ENCODE data around the gene MAGOH. TPM values are rescaled to one million over a fixed set of nuclear protein-coding genes. Genes with fewer than 3 reads are reported as not detected.

Gene MAGOH
- total and polyA plus RNA-seq, 2 of the 13 experiments (the other 11 are each of a cell fraction or from before 2014, with no cell fraction given), result 24.1 to 87.0 TPM

DNA sequence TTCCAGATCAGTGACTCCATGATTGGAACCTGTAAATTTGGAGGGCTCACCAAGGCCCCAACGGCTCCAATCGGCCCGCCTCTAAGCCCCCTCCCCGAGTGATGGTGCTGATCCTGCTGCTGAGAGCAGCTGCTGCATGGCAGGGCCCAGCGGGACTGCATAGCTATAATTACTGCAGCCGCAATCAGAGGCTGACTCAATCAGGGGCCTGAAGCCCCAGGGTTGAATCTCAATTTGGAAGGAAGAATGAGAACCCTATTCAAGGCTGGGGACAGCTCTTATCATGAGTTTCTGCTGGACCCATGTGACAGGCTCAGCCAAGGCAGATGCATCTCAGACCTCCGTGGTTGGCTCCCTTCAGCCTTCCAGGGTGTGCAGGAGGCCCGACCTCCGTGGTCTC lies 42.8 kb upstream of the MAGOH start:
- Histone ChIP-seq H3K4me2 (ENCODE audit: low read depth, low read length) (no peak overlapping the region), H3K4me3 (replicated peaks in 1 of 3; ENCODE audit: insufficient read depth in 1 of 3, low read depth in 2 of 3, low read length in 3 of 3) (no peak overlapping the region), H3K27ac (ENCODE audit: extremely low read length, insufficient read depth, low read length) (no peak overlapping the region), H3K27me3 (ENCODE audit: control insufficient read depth in 1 of 2, insufficient read depth in 2 of 2, low read length in 2 of 2) (no peaks in the 10 kb centered on the region), H2AFZ (ENCODE audit: low read length) (no peak overlapping the region), H3K4me1 (ENCODE audit: insufficient read depth, low read length) (no peaks in the 10 kb centered on the region), H3K36me3 (replicated peaks in 1 of 2; ENCODE audit: control insufficient read depth in 1 of 2, insufficient read depth in 2 of 2, low read length in 2 of 2) (peaks cover 5 to 40% of the 10 kb centered on the region in 2 experiments), H3K9me3 (ENCODE audit: low read length) (no peaks in the 10 kb centered on the region), H3K9ac (ENCODE audit: insufficient read depth, low read depth, low read length) (no peak overlapping the region), H3K79me2 (ENCODE audit: insufficient read depth, low read length) (no peaks in the 10 kb centered on the region), H4K20me1 (ENCODE audit: insufficient read depth, low read length) (no peaks in the 10 kb centered on the region)
- no peak for ATAC-seq
- no peak for FAIRE-seq
- 90% methylated on average over 6 of the region's 9 CpGs for WGBS (ENCODE audit: low lambda C conversion rate)
- in situ Hi-C loops (cut with HindIII; ENCODE audit: extremely low pct_ligation_motif_present, low pct_unique_long_range_greater_than_20kb), result no loop called here
- intact Hi-C loops (cut with micrococcal nuclease; ENCODE audit: unreplicated experiment), result no loop called here
- DNase-seq (ENCODE audit: low spot score), result no peak
- TF ChIP-seq ZFP36L2 (CRISPR knock-in tag; IDR thresholded peaks at IDR 0.05) (no peak), ZNF652 (CRISPR knock-in tag; IDR thresholded peaks at IDR 0.05; ENCODE audit: borderline replicate concordance, low read depth) (no peak), SIN3A (IDR thresholded peaks at IDR 0.05; ENCODE audit: borderline replicate concordance, low read depth, low read length) (no peak), TEAD3 (CRISPR knock-in tag; optimal IDR thresholded peaks at IDR 0.05; ENCODE audit: borderline replicate concordance) (no peak), ZNF484 (CRISPR knock-in tag; IDR thresholded peaks at IDR 0.05; ENCODE audit: borderline replicate concordance, low read depth) (no peak), ZNF367 (CRISPR knock-in tag; IDR thresholded peaks at IDR 0.05; ENCODE audit: borderline replicate concordance) (no peak), ATRX (CRISPR knock-in tag; IDR thresholded peaks at IDR 0.05; ENCODE audit: borderline replicate concordance) (no peak), ZNF274 (CRISPR knock-in tag; IDR thresholded peaks at IDR 0.05) (no peak), SAFB2 (CRISPR knock-in tag; IDR thresholded peaks at IDR 0.05; ENCODE audit: borderline replicate concordance, low read depth) (no peak), SIX4 (CRISPR knock-in tag; IDR thresholded peaks at IDR 0.05) (no peak), MATR3 (CRISPR knock-in tag; IDR thresholded peaks at IDR 0.05) (no peak), ZNF703 (CRISPR knock-in tag; IDR thresholded peaks at IDR 0.05; ENCODE audit: borderline replicate concordance) (no peak), ASH2L (IDR thresholded peaks at IDR 0.05; ENCODE audit: insufficient read length, low read depth, low read length) (no peak)
- TF ChIP-seq, protein P1, sequence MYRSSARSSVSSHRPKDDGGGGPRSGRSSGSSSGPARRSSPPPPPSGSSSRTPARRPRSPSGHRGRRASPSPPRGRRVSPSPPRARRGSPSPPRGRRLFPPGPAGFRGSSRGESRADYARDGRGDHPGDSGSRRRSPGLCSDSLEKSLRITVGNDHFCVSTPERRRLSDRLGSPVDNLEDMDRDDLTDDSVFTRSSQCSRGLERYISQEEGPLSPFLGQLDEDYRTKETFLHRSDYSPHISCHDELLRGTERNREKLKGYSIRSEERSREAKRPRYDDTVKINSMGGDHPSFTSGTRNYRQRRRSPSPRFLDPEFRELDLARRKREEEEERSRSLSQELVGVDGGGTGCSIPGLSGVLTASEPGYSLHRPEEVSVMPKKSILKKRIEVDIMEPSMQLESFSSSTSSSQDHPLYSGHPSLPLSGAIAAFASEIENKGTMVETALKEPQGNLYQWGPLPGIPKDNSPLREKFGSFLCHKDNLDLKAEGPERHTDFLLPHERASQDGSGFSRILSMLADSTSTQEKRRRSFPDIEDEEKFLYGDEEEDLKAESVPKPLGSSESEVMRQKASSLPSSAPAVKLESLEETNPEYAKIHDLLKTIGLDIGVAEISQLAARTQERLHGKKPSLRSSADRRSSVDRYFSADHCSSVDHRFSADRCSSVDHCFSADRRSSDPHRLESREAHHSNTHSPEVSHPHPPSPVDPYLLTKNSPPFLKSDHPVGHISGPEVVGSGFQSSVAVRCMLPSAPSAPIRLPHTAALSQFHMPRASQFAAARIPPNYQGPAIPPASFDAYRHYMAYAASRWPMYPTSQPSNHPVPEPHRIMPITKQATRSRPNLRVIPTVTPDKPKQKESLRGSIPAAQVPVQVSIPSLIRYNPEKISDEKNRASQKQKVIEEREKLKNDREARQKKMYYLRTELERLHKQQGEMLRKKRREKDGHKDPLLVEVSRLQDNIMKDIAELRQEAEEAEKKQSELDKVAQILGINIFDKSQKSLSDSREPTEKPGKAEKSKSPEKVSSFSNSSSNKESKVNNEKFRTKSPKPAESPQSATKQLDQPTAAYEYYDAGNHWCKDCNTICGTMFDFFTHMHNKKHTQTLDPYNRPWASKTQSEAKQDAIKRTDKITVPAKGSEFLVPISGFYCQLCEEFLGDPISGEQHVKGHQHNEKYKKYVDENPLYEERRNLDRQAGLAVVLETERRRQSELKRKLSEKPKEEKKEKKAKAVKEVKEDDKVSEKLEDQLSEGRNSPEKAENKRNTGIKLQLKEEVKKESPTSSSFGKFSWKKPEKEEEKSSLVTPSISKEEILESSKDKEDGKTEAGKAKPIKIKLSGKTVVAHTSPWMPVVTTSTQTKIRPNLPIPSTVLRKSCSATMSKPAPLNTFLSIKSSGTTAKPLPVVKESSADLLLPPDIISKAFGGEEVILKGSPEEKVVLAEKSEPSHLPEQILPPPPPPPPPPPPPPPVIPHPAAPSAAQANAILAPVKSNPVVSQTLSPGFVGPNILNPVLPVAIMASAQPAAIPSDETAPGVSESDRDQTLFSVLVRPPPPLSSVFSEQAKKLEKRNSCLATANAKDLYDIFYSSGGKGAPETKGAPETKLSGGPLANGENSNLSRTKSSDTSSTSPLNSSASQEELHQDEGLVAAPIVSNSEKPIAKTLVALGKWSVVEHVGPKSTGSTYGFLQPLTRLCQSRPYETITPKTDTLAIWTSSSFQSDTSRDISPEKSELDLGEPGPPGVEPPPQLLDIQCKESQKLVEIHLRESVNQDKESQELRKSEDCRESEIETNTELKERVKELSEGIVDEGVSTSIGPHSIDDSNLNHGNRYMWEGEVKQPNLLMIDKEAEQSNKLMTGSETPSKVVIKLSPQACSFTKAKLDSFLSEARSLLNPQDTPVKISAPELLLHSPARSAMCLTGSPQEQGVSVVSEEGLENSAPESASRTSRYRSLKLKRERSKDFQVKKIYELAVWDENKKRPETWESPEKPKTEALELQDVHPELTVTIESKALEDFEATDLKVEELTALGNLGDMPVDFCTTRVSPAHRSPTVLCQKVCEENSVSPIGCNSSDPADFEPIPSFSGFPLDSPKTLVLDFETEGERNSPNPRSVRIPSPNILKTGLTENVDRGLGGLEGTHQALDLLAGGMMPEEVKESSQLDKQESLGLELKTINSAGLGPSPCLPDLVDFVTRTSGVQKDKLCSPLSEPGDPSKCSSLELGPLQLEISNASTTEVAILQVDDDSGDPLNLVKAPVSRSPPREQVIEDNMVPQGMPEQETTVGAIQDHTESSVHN (CRISPR knock-in tag; IDR thresholded peaks at IDR 0.05), result no peak
- TF ChIP-seq, protein P2, sequence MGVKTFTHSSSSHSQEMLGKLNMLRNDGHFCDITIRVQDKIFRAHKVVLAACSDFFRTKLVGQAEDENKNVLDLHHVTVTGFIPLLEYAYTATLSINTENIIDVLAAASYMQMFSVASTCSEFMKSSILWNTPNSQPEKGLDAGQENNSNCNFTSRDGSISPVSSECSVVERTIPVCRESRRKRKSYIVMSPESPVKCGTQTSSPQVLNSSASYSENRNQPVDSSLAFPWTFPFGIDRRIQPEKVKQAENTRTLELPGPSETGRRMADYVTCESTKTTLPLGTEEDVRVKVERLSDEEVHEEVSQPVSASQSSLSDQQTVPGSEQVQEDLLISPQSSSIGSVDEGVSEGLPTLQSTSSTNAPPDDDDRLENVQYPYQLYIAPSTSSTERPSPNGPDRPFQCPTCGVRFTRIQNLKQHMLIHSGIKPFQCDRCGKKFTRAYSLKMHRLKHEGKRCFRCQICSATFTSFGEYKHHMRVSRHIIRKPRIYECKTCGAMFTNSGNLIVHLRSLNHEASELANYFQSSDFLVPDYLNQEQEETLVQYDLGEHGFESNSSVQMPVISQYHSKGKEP (CRISPR knock-in tag; IDR thresholded peaks at IDR 0.05), result no peak
- TF ChIP-seq, protein P3, sequence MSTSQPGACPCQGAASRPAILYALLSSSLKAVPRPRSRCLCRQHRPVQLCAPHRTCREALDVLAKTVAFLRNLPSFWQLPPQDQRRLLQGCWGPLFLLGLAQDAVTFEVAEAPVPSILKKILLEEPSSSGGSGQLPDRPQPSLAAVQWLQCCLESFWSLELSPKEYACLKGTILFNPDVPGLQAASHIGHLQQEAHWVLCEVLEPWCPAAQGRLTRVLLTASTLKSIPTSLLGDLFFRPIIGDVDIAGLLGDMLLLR (CRISPR knock-in tag; IDR thresholded peaks at IDR 0.05), result no peak
- no TSS peak for BruUV-seq (replicated peaks)
- CTCF ChIA-PET (ENCODE audit: low intra/inter-chr PET ratio, low total read pairs), result no interaction called here
- POLR2A ChIA-PET, result no interaction called here

All from HepG2 (cell line).